NCI-H345 (cell line): Measurements from ENCODE around the gene GTF2I.
A peak's percentile ranks its signal among the peaks of the same experiment; 100 is the strongest.
"Not testable (repeated sequence)": the region's sequence is repeated elsewhere in the genome, so short reads cannot be mapped to it uniquely, and the experiment has no call there.

Experiments
- DNase-seq: peaks from one replicate; lab custom pipeline; 2025; lab: John Stamatoyannopoulos, UW

GTF2I gene

DNA sequence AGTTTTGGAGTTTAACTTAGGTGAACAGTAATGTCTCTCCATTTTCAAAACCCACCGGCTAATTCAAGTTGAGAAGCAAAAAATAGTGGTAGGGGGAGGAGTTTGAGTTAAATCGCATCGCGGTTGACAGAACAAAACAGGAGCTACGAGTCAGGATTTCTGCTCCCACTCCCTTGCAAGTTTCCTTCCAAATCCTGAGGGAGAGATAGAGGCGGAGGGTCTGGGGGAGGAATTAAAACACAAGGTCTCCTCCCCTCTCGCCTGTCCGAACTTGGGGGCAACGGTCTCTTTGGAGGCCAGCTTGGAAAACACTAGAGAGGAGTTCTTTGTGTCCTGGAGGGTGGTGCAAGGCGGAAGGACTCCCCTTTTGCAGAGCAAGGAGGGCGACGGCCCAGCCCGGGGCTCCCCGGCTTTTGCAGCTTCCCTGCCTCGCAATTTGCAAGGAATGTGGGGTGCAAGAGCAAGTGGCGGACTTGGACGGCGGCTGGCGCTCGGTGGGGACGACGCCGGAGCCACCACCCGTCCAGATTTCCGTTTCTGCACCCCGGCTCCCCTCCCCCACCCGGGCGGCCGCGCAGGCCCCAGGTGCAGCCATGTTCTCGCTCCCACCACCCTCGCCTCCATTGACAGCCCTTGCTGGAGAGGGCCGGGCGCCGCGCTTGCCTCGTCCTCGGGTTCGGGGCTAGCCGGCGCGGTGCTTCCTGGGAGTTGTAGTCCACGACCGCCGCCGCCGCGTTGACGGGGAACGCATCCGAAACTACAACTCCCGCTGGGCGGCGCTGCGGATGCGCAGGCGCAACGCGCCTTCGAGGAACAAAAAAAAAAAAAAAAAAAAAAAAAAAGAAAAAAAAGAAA lies 454 bp upstream of the GTF2I start:
- peak; percentile 98 for DNase-seq

DNA sequence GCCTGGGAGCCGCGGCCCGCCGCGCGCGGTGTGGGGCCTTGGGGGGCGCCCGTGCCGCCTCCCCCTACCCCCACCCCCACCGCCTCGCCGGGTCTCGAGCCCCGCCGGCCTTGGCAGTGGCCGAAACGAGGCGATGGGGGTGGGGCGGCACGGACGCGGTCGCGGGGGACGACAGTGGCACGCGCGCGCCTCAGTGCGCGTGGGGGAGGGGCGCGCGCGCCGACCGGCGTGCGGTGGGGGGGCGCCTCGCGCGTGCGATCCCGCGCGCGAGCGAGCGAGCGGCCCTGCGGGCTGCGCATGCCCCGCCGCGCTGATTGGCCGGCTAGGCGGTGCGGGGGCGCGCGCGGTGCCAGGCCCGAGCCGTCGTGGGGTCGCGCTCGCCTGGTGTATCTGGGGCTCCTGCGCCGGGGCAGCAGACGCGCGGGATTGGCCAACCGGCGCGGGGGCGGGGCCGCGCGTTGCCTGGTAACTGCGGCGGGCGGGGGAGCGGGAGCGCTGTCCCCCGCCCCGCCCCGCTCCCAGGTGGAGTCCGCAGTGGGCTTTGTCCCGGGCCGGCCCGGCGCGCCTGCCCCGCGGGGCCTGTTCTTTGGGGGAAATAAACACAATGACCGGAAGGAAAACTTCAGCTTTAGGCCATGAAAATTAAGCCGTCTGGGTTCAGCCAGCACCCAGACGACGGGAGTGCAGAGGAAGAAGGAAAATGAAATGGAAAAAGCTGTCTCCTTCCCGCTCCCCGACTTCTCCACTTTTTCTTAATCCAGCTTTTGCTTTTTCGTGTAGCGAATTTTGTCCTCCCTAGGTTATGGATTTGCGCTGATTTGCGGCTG lies 873 bp downstream of the GTF2I start:
- DNase-seq: peak; percentile 97

DNA sequence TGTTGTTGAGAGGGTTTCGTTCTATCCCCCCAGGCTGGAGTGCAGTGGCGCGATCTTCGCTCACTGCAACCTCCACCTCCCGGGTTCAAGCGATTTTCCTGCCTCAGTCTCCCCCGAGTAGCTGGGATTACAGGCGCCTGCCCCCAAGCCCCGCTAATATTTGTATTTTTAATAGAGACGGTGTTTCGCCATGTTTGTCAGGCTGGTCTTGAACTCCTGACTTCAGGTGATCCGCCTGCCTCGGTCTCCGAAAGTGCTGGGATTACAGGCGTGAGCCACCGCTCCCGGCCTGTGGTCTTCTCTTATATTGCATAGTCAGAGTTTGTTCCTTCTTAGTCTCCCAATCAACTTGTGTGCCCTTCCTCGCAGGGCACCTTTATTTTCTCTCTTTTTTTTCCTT lies 2.7 kb downstream of the GTF2I start:
- not testable (repeated sequence) for DNase-seq

DNA sequence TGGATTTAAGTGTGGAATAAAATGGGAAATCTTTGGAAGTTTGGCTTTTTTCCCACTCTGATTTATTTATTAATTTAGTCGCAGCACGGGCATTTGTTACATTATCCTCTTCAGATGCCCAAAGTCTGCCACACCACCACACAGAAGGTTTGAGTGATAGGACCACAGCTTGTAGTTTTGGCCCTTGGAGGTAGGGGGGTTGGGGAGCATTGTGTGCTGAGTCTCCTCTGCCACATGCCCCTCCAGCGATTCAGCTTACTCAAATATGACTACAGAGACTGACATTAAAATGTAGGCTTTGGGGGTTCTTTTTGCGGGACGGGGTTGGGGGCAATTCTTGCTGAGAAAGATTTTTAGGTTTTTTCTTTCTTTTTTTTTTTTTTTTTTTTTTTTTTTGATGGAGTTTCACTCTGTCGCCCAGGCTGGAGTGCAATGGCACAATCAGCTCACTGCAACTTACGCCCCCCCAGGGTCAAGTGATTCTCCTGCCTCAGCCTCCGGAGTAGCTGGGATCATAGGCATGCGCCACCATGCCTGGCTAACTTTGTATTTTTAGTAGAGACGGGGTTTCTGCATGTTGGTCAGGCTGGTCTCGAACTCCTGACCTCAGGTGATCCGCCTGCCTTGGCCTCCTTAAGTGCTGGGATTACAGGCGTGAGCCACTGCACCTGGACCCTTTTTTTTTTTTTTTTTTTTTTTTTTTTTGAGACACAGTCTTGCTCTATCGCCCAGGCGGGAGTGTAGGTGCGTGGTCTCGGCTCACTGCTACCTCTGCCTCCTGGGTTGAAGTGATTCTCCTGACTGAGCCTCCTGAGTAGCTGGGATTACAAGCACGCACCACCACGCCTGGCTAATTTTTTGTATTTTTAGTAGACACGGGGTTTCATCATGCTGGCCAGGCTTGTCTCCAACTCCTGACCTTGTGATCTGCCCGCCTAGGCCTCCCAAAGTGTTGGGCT lies 4.6 kb downstream of the GTF2I start:
- not testable (repeated sequence) for DNase-seq

DNA sequence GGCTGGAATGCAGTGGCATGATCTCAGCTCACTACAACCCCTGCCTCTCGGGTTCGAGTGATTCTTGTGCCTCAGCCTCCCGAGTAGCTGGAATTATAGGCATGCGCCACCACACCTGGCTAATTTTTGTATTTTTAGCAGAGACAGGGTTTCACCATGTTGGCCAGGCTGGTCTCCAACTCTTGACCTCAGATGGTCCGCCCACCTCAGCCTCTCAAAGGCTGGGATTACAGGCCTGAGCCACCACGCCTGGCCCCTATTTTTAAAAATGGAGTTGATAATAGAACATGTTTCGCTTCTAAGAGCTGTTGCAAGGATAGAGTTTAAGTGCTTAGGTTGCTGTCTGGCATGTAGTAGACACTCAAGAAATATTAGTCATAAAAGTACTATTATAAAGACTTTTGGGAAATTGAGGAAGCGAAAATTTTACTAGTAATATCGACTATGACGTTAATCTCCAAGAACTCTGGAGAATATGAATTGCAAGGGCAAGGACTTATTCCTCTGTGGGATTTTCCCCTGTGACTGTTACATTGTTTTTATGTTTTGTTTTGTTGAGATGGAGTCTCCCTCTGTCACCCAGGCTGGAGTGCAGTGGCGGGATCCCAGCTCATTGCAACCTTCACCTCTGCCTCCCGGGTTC lies 7.9 kb downstream of the GTF2I start:
- DNase-seq: no peak

DNA sequence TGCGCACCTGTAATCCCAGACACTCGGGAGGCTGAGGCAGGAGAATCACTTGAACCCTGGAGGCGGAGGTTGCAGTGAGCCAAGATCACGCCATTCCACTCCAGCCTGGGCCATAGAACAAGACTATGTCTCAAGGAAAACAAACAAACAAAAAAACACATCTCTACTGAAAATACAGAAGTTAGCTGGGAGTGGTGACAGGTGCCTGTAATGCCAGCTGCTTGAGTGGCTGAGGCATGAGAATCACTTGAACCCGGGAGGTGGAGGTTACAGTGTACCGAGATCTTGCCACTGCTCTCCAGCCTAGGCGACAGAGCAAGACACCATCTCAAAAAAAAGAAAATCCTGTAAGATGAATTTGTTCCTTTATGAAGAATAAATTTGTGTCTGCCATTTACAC lies 9.5 kb downstream of the GTF2I start:
- not testable (repeated sequence) for DNase-seq

DNA sequence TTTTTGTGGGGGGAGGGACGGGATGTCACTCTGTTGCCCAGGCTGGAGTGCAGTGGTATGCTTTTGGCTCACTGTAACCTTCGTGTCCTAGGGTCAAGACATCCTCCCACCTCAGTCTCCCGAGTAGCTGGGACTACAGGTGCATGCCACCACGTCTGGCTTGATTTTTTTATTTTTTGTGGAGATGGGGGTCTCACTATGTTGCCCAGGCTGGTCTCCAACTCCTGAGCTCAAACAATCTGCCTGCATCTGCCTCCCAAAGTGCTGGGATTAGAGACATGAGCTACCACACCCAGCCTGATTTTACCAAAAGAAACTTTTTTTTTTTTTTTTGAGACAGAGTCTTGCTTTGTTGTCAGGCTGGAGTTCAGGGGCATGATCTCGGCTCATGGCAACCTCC lies 10.0 kb downstream of the GTF2I start:
- not testable (repeated sequence) for DNase-seq

DNA sequence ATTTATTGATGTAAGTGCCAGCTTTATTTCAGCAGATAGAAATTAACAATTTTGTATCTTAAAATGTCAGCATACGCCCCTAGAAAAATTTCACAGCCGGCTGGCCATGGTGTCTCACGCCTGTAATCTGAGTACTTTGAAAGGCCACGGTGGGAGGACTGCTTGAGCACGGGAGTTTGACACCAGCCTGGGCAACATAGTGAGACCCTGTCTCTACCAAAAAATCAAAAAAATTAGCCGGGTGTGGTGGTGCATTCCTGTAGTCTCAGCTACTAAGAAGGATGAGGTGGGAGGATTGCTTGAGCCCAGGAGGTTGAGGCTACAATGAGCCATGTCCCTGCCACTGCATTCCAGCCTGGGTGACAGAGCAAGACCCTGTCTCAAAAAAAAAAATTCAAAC lies 14.1 kb downstream of the GTF2I start:
- DNase-seq: no peak

DNA sequence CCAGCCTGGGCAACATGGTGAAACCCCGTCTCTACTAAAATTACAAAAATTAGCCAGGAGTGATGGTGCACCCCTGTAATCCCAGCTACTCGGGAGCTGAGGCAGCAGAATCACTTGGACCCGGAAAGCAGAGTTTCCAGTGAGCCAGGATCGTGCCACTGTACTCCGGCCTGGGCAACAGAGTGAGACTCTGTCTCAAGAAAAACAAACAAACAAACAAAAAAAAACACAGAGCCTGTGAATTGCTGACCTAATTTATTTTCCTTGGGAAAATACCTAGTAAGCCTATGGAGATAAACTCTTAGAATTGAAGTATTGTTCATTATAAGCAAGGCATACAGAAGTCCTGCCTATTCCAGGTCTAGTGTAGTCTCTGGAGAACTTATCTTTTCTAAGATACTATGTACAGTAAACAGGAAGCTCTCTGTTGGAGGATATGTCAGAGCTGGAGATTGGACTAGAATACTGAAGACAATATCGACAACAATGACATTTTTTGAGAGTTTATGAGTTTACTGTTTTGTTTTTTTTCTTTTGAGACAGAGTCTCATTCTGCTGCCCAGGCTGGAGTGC lies 14.9 kb downstream of the GTF2I start:
- DNase-seq: no peak

DNA sequence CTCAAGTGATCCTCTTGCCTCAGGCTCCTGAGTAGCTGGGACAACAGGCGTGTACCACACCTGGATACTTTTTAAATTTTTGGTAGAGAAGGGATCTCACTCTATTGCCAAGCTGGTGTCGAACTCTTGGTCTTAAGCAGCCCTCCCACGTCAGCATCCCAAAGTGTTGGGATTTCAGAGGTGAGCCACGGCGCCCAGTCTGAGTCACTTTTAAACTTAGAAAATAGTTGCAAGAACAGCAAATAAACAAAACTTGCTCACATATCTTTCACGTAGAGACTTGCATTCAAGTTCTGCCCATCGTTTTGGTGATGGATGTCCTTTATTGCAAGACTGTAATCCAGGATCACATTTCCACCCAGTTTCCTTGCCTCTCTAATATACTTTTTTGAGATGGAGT lies 16.6 kb downstream of the GTF2I start:
- DNase-seq: no peak

DNA sequence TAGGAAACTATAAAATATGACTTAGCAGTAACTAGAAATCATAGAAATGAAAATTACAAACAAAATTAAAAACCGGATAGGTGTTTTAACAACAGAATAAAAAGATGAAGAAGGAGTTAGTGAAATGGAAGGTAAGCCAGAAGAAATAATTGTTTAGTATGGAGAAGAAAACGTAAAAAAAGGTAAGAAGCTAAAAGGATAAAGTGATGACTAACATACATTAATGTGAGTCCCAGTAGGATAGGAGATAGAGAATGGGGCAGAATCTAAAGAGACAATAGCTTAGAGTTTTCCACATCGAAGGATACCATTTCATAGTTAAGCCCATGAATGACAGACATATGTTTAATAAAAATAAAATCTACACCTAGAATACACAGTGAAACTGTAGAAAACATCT lies 25.3 kb downstream of the GTF2I start:
- DNase-seq: no peak

DNA sequence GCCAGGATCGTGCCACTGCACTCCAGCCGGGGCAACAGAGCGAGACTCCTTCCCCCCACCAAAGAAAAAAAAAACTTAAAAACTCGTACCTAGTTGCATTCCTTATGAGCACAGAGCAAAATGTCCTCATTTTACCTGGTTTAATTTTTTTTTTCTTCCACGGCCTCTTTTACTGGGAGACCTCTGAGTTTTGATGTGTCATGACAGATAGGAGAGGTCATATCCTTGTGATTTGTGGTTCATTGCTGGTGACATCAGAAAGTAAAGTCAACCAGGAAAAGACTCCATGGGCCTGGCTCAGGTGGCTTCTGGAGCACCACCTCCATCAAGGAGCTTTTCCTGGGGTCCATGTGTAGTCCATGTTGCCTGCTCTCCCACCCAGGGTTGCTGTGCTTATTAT lies 26.3 kb downstream of the GTF2I start:
- DNase-seq: no peak

DNA sequence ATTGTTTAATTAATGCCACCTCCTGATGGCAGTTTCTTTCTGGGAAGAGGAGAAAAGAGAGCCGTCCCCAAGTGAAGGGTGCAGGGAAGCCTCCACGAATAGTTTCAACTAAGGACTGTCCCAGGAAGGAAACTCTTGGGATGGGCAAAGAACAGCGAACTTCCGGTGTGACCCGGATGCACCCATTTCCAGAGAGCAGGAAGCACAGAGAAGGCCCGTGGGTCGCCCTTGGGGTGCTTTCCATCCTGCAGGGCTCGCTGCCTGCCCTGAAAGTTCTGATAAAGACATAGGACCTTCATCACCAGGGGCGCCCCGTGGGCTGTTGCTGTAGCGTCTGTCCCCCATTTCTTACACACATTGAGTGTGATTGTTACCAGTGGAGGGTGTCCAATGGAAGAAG lies 27.0 kb downstream of the GTF2I start:
- DNase-seq: no peak

DNA sequence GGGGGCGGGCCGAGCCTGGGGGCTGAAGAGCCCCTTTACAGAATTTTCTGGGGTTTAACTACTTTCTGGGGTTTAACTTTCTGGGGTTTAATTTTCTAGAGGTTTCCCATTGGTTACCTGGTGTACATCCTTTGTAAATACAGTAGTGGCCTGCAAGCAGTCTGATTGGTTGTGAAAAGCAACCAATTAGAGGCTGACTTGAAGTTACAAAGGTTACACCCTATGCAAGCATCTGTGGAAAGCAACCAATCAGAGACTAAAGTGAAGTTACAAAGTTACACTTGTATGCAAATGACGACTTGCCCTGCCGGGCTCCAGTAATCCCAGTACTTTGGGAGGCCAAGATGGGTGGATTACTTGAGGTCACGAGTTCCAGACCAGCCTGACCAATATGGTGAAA lies 27.4 kb downstream of the GTF2I start:
- no peak for DNase-seq

DNA sequence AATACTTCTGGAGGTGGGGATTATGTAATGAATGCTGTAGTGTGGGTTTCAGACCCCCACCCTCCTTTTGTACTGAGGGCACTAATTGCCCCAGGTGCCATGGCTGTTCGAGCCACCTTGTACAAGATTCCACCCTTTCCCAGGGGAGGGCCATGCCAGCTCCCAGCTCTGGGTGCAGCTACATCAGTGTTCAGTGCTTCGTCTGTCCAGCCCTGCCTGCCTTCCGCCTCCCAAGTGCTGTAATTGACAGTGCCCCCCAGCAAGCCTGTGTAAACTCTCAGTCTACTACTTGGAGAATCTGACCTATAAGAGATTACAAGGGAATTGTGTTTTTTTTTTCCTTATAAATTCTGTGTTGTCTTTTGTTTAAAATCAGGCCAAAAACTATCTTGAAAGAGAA lies 33.0 kb downstream of the GTF2I start:
- DNase-seq: no peak

DNA sequence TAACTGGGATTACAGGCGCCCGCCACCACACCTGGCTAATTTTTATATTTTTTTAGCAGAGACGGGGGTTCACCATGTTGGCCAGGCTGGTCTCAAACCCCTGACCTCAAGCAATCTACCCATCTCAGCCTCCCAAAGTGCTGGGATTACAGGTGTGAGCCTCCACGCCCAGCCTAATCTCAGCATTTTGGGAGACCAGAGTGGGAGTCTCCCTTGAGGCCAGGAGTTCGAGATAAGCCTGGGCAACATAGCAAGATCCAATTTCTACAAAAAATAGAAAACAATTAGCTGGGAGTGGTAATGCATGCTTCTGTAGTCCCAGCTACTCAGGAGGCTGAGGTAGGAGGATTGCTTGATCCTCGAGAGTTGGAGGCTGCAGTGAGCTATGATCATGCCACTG lies 46.9 kb downstream of the GTF2I start:
- DNase-seq: not testable (repeated sequence)

DNA sequence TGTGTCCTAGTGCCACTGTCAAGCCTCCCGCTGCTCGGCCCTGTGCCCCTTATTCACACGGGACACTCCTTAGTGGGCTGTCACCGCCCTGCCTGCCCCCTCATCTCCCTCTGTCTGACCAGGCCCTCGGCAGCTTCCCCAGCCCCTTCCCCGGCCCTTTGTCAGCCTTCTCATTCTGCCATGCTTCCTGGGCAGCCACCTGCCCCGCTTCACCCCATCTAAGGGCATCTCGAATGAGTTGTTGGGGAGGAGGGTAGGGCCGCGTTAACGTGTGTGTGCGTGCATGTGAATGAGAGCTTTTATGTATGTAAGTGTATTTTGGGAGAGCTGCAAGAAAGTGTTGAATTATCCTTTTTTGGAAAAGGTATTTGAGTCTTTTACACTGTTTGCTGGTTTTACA lies 49.7 kb downstream of the GTF2I start:
- no peak for DNase-seq

DNA sequence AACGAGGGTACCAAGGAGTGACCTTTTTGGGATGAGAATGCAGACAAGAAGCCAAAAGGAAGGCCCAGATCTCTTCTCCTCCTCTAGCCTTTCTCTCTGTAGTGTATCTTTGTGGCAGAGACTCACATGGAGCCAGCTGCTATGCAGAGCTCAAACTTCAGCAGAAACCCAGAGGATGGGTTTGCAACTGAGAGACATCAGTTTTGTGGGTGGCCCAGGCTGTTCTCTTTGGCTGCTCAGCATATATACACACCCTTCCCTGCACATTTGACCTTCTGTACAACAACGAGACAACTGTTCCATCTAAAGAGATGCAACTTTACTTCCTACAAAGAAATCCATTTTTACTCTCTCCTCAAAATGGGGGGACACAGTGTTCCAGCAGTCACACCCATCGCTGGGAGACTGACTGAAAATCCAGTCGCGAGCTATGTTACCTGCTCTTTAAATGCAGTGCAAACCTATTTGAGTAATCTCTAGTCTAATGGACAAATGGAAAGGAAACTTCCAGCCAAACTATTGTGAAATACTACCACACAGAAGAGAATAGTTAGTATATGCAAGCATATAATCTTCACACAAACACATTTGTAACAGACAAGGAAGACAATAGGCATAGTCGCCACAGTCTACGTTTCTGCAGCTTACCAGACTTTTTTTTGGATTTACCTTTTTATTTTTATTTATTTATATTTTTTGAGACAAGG lies 51.2 kb downstream of the GTF2I start:
- no peak for DNase-seq

DNA sequence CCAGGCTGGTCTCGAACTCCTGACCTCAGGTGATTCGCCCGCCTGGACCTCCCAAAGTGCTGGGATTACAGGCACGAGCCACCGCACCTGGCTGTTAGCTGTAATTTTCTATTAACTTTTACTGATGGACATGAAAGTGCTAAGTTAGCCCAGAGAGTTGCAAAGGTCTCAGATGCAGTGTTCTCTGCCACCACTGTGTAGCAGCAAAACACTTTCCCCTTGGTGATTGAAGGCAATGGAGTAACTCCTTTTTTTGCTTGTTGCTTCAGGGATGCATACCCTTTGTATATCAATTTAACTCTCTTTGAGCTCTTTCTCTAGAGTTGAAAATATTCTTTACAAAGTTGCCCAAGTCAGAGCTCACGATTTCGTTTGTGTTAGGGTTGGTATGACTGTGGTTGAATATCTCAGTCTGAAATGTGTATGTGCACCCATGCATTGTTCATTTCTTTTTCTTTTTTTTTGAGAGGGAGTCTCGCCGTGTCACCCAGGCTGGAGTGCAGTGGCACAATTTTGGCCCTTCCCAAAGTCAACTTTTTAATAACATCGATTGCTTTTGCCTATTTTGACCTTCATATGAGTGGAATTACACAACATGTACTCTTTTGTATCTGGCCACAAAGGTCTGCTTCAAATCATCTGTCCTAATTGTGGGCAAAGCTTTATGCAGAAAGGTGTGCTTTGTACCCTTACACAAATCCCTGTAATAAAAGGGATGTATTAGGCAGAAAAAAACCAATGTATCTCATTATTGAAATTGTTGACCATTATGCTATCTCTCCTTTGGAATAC lies 52.6 kb downstream of the GTF2I start:
- DNase-seq: no peak

DNA sequence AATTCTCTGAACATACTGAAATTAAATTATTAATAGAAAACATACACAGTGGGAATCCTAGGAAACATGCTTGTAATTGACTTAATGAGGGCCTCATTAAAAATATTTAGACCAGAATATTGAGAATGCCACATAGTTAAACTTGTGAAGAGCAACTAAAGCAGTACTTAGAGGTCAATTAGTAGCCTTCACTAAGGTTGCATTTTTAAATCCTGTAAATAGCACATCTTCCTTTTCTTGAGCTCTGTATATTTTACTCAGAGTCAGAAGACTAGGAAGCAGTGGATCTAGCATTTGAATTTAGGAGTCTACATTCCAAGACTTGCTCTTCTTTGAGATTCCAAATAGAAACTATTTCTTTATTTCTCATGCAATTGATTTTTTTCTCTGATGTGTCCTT lies 56.0 kb downstream of the GTF2I start:
- no peak for DNase-seq
